Pericardium fibroblast (primary cell): Measurements from ENCODE around the gene KIN. TPM values are rescaled to one million over a fixed set of nuclear protein-coding genes. Genes with fewer than 3 reads are reported as not detected.

Experiments
- total RNA-seq: library from RNA; depleted of rRNA; stranded (reverse); fragments of >200 nt; gene quantifications from 2 replicates; pipeline ENCODE4 v1.2.3, GENCODE V29; 2015

KIN gene
- 3.2 and 6.9 TPM in 2 replicates for total RNA-seq

GRCh38 chr10:7787857-7788638, at the start of gene KIN, which contains the start of gene ATP5F1C:
Gene KIN, minus strand, starts transcription at chr10:7787993. Its CDS starts 60 bp downstream, at chr10:7787933.
Gene ATP5F1C, plus strand, starts transcription at chr10:7788177. Its CDS starts 31 bp downstream, at chr10:7788208.

DNA sequence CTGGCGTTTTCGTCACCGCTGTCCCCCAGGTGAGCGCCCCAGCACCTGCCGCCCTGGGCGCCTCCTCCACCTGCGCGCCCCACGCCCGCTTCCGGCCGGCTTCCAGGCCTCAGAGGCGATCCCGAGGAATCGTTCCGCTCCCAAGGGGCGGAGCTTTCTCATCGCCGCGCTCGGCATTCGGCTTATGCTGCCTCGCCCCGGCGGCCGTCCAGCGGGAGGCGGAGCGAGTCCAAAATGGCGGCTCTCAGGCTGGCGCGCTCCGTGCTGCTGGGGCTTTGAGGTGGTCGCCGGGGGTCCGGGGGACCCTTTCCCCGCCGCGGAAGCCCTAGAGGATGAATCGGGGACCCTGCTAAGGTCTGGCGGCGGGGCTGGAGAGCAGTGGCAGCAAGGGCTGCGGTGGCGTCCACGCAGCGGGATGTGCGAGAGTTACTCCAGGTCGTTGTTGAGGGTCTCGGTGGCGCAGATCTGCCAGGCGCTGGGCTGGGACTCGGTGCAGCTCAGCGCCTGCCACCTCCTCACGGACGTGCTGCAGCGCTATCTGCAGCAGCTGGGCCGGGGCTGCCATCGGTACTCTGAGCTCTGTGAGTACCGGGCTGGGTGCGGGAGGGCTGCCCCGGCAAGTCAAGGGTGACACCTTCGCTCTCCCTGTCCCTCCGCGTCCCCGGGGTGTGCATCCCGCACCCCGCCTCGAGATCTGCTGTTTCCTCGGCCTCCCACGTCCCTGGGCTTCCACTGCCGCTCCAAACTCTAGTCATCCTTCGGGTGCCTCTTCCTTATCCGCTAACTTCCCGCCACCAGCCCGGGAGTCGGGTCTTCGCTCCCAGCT, 30.7 kb upstream of the KIN start, which contains the start of gene TAF3:
Gene TAF3 (plus strand): TSS at position 211 of the 826 bp plus-strand sequence. CDS start 205 bp downstream, at position 416.

DNA sequence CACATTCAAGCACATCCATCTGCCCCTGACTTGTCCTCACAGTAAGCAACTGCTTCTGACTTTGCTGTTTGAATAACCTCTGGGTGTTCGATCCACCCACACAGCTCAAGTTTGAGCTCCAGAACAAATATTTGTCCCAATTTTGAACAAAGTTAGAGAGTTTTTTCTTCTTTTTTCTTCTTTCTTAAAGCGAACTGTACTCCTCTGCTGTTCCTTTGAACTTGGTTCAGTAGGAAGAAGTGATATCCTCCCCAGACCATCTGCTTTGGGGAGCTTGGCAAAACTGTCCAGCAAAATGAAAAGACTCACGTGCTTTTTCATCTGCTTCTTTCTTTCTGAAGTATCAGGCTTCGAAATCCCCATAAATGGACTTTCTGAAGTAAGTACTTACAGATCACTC, 84.7 kb downstream of the KIN start, which contains the start of gene ITIH2:
Gene ITIH2 (plus strand): TSS at position 177 of the 400 bp plus-strand sequence. CDS start 119 bp downstream, at position 296.

Other genes with a start within 250 kb of the KIN start
- gene ITIH5, start 121.0 kb downstream of the KIN start, total RNA-seq, result 0.47 and 3.5 TPM in 2 replicates
- not detected in 2 replicates for gene ITIH2, start 84.7 kb downstream of the KIN start, total RNA-seq
- 212 and 218 TPM in 2 replicates for gene ATP5F1C, start 184 bp upstream of the KIN start, total RNA-seq
- 1.9 and 2.2 TPM in 2 replicates for gene TAF3, start 30.5 kb upstream of the KIN start, total RNA-seq